C1 segment of cervical spinal cord (tissue), 14 donors: Measurements from ENCODE around the gene CFAP107.
"Not testable (repeated sequence)": the region's sequence is repeated elsewhere in the genome, so short reads cannot be mapped to it uniquely, and the experiment has no call there.

Experiments used
- DNase-seq, 14 donors: peaks; one replicate each; lab custom pipeline; 2025; lab: John Stamatoyannopoulos, UW

The CFAP107 gene

GRCh38 chr1:12778061-12778460 is 32.1 kb downstream of the CFAP107 start:
- no peak for DNase-seq

- DNase-seq = no peak
Measured at GRCh38 chr1:12778907-12779306, 32.9 kb downstream of the CFAP107 start.

GRCh38 chr1:12781488-12781887 is 35.5 kb downstream of the CFAP107 start:
- DNase-seq = not testable (repeated sequence)

GRCh38 chr1:12783783-12784182 is 37.8 kb downstream of the CFAP107 start:
- DNase-seq = not testable (repeated sequence)

- not testable (repeated sequence) for DNase-seq
Measured at GRCh38 chr1:12784729-12785128, 38.7 kb downstream of the CFAP107 start.

- DNase-seq = not testable (repeated sequence)
Measured at GRCh38 chr1:12791097-12791496, 45.1 kb downstream of the CFAP107 start, which contains the start of gene PRAMEF1. Gene PRAMEF1 (plus strand): TSS chr1:12791397. CDS start chr1:12793228, 1,831 bp downstream.

GRCh38 chr1:12798911-12799310 is 52.9 kb downstream of the CFAP107 start:
- no peak for DNase-seq

GRCh38 chr1:12799730-12800129 is 53.7 kb downstream of the CFAP107 start:
- DNase-seq = no peak

- no peak for DNase-seq
Measured at GRCh38 chr1:12809933-12810332, 63.9 kb downstream of the CFAP107 start.

GRCh38 chr1:12810691-12811408 is 64.8 kb downstream of the CFAP107 start:
- no peak for DNase-seq

- DNase-seq = no peak
Measured at GRCh38 chr1:12811409-12811784, 65.4 kb downstream of the CFAP107 start.
